GM12873 (cell line): ENCODE results near the gene PSMB10.
A peak's percentile ranks its signal among the peaks of the same experiment; 100 is the strongest.

Experiments used
- CTCF ChIP-seq: IDR thresholded peaks from 2 replicates; pipeline ENCODE4 v1.5.1; 2012; ENCODE audit warnings: low read depth, mild to moderate bottlenecking, moderate library complexity, low read length, control low read depth; ENCODE audit not compliant: insufficient read depth; ENCODE audit errors: missing control alignments

The PSMB10 gene

DNA sequence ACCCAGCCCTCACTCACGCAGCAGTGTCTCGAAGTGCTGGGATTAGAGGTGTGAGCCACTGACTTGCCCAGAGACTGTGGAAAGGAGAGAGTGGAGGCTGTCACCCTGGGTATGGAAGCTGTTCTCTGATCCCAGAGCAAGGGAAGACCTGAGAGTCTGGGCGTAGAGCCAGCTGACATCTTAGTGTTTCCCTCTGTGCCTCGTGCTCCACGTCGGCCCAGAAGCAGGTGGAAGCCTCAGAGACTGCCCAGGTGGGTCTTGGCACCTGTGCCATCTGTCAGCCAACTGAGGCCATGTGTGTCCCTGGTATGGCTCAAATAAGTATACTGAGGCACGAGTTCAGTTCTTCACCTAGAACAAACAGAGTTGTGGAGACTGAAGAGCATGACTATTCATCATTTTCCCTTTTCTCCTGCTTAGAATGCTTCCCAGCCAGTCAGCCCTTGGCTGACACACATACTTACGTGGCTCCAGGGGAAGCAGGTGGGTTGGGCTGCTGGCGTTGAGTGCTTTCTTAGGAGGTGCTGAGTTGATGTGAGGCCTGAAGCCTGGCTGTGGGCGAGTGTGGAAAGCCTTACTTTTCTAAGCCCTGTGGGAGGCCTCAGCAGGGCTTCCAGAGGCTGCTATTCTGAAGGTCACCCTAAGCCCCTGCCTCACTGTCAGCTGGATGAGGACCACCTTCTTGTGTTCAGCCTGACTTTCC is 13.1 kb downstream of the PSMB10 start:
- TF ChIP-seq CTCF = no peak

DNA sequence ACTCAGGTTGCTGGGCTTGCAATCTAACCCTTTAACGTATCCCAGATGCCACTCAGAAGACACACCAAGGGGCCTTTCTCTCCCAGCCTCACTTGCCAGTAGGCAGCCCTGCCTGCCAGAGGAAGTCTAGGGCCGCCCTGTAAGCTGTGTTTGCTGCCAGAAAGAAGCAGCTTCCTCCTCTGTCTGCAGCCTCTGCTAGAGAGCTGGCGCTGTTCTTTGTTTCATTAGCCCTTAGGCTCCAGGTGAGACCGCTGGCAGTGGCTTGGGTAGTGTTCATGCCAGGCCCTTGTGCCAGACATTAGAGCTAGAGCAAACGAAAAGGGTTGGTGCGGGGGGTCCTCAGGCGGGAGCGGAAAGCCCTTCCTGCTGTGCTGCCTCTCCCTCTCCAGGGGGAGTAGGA is 13.9 kb downstream of the PSMB10 start:
- TF ChIP-seq CTCF = no peak

DNA sequence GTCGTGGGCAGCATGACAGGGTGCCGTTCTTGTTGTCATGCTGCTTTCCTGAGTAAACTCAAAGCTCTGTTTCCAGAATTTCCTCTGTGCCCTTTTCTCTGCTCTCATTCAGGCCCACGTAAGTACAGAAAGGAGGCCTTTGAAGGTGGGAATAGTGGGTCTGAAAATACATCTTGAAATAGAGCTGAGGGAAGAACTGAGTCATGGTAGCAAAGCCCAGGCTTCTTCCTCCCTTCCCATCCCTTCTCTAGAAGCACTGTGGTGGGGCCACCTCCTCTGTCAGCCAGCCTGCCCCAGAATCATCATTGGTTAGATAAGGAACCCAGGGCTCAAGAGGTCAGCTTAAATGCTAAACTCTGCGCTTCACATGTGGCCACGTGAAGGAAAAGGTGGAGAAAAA is 14.4 kb downstream of the PSMB10 start:
- no peak for TF ChIP-seq CTCF

- peak; percentile 39 for TF ChIP-seq CTCF
Observed at GRCh38 chr16:67919622-67920221, 16.9 kb downstream of the PSMB10 start.

- no peak for TF ChIP-seq CTCF
Observed at GRCh38 chr16:67917852-67918236, 18.8 kb downstream of the PSMB10 start.

DNA sequence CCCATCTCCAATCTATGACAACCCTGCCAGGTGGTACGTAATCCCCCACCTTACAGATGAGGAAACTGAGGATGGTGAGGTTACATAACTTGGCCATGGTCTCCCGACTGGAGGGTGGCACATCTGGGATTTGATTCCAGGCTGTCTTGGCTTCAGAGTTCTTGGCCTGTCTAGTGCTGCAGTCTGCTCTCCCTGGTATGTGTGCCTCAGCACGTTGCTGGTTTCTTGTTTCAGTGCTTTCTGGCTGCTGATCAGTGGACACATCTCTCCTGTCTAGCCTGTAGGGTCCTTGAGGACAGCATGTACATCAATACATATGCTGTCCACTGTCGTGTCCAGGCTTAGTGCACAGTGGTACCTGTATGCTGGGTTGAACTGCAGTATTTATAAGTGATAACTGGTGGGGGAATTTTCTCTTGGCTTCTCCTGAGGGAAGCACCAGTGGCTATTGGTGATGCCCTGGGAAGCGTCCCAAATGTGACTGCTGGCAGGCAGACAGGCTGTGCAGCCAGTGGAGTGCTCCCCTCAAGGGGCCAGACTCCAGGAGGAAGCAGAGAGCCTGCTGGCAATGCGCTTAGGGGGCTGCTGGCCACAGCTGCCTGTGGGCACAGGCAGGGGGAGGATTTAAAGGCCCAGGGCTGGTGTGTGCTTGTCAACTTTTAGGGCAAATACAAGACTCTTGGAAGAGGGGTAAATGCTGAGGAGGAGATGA is 19.4 kb downstream of the PSMB10 start:
- TF ChIP-seq CTCF = no peak
